Liver (tissue), 9 donors: ENCODE data around the gene MANSC1. TPM values are rescaled to one million over a fixed set of nuclear protein-coding genes. Genes with fewer than 3 reads are reported as not detected.

ENCODE experiments used
- DNase-seq: peaks from one replicate; pipeline ENCODE4 v3.0.0-alpha.2; 2017; ENCODE audit warnings: low spot score
- H3K27ac ChIP-seq, 2 donors: one replicate each; pipeline ENCODE4 v1.7.0; 2013; ENCODE audit warnings: inconsistent platforms in 2 of 2, low read length in 2 of 2, control low read depth in 1 of 2, low read depth in 1 of 2, mild to moderate bottlenecking in 1 of 2
- H3K27me3 ChIP-seq, 4 donors: one replicate each; pipeline versions ENCODE4 v1.6.1 to v1.7.0; 2013; ENCODE audit warnings: low read length in 3 of 4, inconsistent platforms in 1 of 4, mild to moderate bottlenecking in 1 of 4, moderate library complexity in 1 of 4; ENCODE audit not compliant: control insufficient read depth in 4 of 4, insufficient read depth in 4 of 4
- H3K36me3 ChIP-seq, 4 donors: one replicate each; pipeline versions ENCODE4 v1.6.1 to v1.7.0; 2013; ENCODE audit warnings: low read length in 3 of 4, mild to moderate bottlenecking in 3 of 4, low read depth in 1 of 4, moderate library complexity in 1 of 4; ENCODE audit not compliant: control insufficient read depth in 4 of 4, insufficient read depth in 3 of 4
- H3K4me1 ChIP-seq, 4 donors: one replicate each; pipeline versions ENCODE4 v1.6.1 to v1.7.0; 2013; ENCODE audit warnings: low read length in 3 of 4, mild to moderate bottlenecking in 3 of 4, moderate library complexity in 1 of 4; ENCODE audit not compliant: control insufficient read depth in 4 of 4, insufficient read depth in 4 of 4
- H3K4me3 ChIP-seq, 3 donors: one replicate each; pipeline versions ENCODE4 v1.6.1 to v1.7.0; 2013; ENCODE audit warnings: low read length in 3 of 3, control low read depth in 1 of 3, low read depth in 1 of 3, mild to moderate bottlenecking in 1 of 3
- H3K9ac ChIP-seq, 2 donors: one replicate each; pipeline ENCODE4 v1.7.0; 2013; ENCODE audit warnings: low read length in 2 of 2, mild to moderate bottlenecking in 2 of 2, moderate library complexity in 2 of 2, control low read depth in 1 of 2, low read depth in 1 of 2
- H3K9me3 ChIP-seq, 4 donors: one replicate each; pipeline versions ENCODE4 v1.6.1 to v1.7.0; 2013; ENCODE audit warnings: low read length in 3 of 4; ENCODE audit not compliant: control insufficient read depth in 4 of 4
- EGR1 ChIP-seq, 2 donors: IDR thresholded peaks; 2 replicates each; pipeline ENCODE4 v1.6.1; 2016 to 2018; ENCODE audit warnings: antibody characterized with exemption in 2 of 2, low read depth in 2 of 2
- HNF4A ChIP-seq, 2 donors: conservative IDR thresholded peaks; 2 replicates each; pipeline ENCODE4 v1.6.1; 2016; ENCODE audit warnings: antibody characterized with exemption in 2 of 2, mild to moderate bottlenecking in 2 of 2
- NR2F2 ChIP-seq: IDR thresholded peaks from 2 replicates; pipeline ENCODE4 v1.6.1; 2016; ENCODE audit warnings: antibody characterized with exemption
- RXRA ChIP-seq, 2 donors: IDR thresholded peaks; 2 replicates each; pipeline ENCODE4 v1.6.1; 2017 to 2018; ENCODE audit warnings: antibody characterized with exemption in 2 of 2, mild to moderate bottlenecking in 1 of 2
- SP1 ChIP-seq: IDR thresholded peaks from 2 replicates; pipeline ENCODE4 v1.6.1; 2018; ENCODE audit warnings: antibody characterized with exemption, mild to moderate bottlenecking
- TAF1 ChIP-seq: conservative IDR thresholded peaks from 2 replicates; pipeline ENCODE4 v1.6.1; 2016; ENCODE audit warnings: antibody characterized with exemption, mild to moderate bottlenecking
- YY1 ChIP-seq: IDR thresholded peaks from 2 replicates; pipeline ENCODE4 v1.6.1; 2016; ENCODE audit warnings: antibody characterized with exemption, mild to moderate bottlenecking
- WGBS: extraction: QIAGEN DNeasy Blood & Tissue Kit; methylation state at CpG from one replicate; pipeline ENCODE4 v1.1.7; 2013; 5-methylcytosine and 5-hydroxymethylcytosine counted together
- polyA plus RNA-seq, 2 donors: library from polyadenylated mRNA; stranded (reverse) in 1 of 2; unstranded in 1 of 2; fragments of 200-250 nt in 1 of 2; fragments of >200 nt in 1 of 2; fragmentation: Nextera tagmentation in 1 of 2; extraction: Ambion mirVana in 1 of 2; gene quantifications; one replicate each; pipeline versions ENCODE4 v1.2.1 to v1.2.3, GENCODE V29; 2013 to 2015
- total RNA-seq, 2 donors: library from RNA; depleted of rRNA; stranded (reverse); fragments of >200 nt; gene quantifications; one replicate each; pipeline ENCODE4 v1.2.3, GENCODE V29; 2014
- TF ChIP-seq, protein P1 (sequence below): fragments of 150-350 bp; IDR thresholded peaks from 2 replicates; pipeline ENCODE4 v1.5.1; 2017; ENCODE audit warnings: improper control_type of control experiment, low read depth, low read length; ENCODE audit not compliant: missing input control
- TF ChIP-seq, protein P2 (sequence below): IDR thresholded peaks from 2 replicates; pipeline ENCODE4 v1.6.1; 2016; ENCODE audit warnings: antibody characterized with exemption
- TF ChIP-seq, protein P3 (sequence below): IDR thresholded peaks from 2 replicates; pipeline ENCODE4 v1.6.1; 2016; ENCODE audit warnings: antibody characterized with exemption, mild to moderate bottlenecking
- TF ChIP-seq, protein P4 (sequence below): IDR thresholded peaks from 2 replicates; pipeline ENCODE4 v1.6.1; 2016; ENCODE audit warnings: antibody characterized with exemption
- donor health status: healthy.
- donor health status: healthy.
- donor health status: healthy.
- donor health status: healthy.
- donor health status: healthy.

Gene MANSC1
- total and polyA plus RNA-seq, 4 donors: 2.1 to 7.8 (median 4.7) TPM

DNA sequence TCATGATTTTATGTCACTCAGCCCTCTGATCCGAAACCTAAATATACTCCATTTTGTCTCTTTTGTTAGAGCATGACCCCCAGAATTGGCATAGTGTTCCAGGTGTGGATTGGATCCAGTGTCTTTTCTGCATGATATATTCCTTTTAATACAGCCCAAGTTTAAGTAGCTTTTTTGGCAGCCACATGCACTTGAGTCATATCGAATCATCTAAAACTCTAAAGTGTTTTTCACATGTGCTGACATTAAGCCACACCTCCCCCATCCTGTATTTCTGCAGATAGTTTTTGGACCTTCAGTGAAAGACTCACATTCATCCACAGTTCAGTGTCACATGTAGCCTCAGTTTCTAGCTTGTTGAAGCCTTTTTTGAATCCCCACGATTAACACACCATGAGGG lies 37.5 kb upstream of the MANSC1 start (continued):
- TF ChIP-seq, protein P1, sequence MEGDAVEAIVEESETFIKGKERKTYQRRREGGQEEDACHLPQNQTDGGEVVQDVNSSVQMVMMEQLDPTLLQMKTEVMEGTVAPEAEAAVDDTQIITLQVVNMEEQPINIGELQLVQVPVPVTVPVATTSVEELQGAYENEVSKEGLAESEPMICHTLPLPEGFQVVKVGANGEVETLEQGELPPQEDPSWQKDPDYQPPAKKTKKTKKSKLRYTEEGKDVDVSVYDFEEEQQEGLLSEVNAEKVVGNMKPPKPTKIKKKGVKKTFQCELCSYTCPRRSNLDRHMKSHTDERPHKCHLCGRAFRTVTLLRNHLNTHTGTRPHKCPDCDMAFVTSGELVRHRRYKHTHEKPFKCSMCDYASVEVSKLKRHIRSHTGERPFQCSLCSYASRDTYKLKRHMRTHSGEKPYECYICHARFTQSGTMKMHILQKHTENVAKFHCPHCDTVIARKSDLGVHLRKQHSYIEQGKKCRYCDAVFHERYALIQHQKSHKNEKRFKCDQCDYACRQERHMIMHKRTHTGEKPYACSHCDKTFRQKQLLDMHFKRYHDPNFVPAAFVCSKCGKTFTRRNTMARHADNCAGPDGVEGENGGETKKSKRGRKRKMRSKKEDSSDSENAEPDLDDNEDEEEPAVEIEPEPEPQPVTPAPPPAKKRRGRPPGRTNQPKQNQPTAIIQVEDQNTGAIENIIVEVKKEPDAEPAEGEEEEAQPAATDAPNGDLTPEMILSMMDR: no peak

DNA sequence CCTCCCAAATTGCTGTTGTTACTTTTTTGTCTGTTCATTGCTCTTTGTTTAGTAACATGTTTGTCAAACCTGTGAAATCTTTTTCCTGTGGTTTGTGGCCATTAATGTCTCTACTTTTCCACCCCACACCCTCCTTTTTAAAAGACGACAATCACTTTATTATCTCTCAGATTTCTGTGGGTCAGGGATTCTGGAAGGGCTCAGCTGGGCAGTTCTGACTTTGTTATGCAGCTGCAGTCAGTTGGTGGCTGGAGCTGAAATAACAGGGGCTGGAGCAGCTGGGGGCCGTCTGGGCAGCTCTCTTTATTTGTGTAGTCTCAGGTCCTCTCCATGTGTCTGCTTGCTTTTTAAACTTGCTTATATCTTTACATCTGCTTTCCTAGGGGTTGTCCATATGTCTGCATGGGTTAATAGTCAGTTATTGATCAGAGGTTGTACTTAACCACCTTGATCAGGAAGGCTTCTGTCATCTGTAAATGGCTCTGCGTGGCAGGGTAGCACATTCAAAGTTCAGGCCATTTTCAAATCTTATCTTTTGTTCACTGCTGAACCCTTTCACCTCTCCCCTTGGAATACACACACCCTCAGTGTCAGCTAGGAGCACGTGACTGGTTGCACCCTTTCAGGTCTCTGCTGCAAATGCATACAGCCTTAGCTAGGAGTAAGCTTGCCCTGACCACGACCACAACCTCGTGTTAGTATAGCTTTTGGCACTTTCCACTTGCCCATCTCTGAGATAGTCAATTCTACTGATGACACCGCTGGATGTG lies 34.7 kb upstream of the MANSC1 start:
- Histone ChIP-seq H3K4me1 (peaks cover 7 to 16% (median 9%) of the 10 kb centered on the region in 4 donors), H3K27me3 (no peaks in the 10 kb centered on the region), H3K4me3 (no peak overlapping the region), H3K36me3 (no peaks in the 10 kb centered on the region), H3K27ac (peak overlapping the region; percentile 46 to 61), H3K9me3 (no peaks in the 10 kb centered on the region), H3K9ac (no peak overlapping the region)
- TF ChIP-seq, protein P1: no peak
- TF ChIP-seq, protein P2, sequence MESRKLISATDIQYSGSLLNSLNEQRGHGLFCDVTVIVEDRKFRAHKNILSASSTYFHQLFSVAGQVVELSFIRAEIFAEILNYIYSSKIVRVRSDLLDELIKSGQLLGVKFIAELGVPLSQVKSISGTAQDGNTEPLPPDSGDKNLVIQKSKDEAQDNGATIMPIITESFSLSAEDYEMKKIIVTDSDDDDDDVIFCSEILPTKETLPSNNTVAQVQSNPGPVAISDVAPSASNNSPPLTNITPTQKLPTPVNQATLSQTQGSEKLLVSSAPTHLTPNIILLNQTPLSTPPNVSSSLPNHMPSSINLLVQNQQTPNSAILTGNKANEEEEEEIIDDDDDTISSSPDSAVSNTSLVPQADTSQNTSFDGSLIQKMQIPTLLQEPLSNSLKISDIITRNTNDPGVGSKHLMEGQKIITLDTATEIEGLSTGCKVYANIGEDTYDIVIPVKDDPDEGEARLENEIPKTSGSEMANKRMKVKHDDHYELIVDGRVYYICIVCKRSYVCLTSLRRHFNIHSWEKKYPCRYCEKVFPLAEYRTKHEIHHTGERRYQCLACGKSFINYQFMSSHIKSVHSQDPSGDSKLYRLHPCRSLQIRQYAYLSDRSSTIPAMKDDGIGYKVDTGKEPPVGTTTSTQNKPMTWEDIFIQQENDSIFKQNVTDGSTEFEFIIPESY: peak; percentile 38
- TF ChIP-seq, protein P3, sequence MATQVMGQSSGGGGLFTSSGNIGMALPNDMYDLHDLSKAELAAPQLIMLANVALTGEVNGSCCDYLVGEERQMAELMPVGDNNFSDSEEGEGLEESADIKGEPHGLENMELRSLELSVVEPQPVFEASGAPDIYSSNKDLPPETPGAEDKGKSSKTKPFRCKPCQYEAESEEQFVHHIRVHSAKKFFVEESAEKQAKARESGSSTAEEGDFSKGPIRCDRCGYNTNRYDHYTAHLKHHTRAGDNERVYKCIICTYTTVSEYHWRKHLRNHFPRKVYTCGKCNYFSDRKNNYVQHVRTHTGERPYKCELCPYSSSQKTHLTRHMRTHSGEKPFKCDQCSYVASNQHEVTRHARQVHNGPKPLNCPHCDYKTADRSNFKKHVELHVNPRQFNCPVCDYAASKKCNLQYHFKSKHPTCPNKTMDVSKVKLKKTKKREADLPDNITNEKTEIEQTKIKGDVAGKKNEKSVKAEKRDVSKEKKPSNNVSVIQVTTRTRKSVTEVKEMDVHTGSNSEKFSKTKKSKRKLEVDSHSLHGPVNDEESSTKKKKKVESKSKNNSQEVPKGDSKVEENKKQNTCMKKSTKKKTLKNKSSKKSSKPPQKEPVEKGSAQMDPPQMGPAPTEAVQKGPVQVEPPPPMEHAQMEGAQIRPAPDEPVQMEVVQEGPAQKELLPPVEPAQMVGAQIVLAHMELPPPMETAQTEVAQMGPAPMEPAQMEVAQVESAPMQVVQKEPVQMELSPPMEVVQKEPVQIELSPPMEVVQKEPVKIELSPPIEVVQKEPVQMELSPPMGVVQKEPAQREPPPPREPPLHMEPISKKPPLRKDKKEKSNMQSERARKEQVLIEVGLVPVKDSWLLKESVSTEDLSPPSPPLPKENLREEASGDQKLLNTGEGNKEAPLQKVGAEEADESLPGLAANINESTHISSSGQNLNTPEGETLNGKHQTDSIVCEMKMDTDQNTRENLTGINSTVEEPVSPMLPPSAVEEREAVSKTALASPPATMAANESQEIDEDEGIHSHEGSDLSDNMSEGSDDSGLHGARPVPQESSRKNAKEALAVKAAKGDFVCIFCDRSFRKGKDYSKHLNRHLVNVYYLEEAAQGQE: no peak
- TF ChIP-seq YY1 (peak; percentile 77), EGR1 (IDR thresholded peaks at IDR 0.05; ENCODE audit: low read depth in 2 of 2) (no peak), SP1 (peak; percentile 21), RXRA (IDR thresholded peaks at IDR 0.05) (peak; percentile 59 to 78), HNF4A (conservative IDR thresholded peaks at IDR 0.05) (peak; percentile 43 to 71), TAF1 (no peak), NR2F2 (no peak)
- TF ChIP-seq, protein P4, sequence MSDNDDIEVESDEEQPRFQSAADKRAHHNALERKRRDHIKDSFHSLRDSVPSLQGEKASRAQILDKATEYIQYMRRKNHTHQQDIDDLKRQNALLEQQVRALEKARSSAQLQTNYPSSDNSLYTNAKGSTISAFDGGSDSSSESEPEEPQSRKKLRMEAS: peak; percentile 27
- 49% methylated on average over 7 of the region's 7 CpGs for WGBS
- DNase-seq: peak; percentile 37
